Measurements from ENCODE around the gene CTBP1. TPM values are rescaled to one million over a fixed set of nuclear protein-coding genes. Genes with fewer than 3 reads are reported as not detected.
A peak's percentile ranks its signal among the peaks of the same experiment; 100 is the strongest.

CTBP1 gene
- total RNA-seq, 1 experiment from 2014 or later, result 136 TPM

DNA sequence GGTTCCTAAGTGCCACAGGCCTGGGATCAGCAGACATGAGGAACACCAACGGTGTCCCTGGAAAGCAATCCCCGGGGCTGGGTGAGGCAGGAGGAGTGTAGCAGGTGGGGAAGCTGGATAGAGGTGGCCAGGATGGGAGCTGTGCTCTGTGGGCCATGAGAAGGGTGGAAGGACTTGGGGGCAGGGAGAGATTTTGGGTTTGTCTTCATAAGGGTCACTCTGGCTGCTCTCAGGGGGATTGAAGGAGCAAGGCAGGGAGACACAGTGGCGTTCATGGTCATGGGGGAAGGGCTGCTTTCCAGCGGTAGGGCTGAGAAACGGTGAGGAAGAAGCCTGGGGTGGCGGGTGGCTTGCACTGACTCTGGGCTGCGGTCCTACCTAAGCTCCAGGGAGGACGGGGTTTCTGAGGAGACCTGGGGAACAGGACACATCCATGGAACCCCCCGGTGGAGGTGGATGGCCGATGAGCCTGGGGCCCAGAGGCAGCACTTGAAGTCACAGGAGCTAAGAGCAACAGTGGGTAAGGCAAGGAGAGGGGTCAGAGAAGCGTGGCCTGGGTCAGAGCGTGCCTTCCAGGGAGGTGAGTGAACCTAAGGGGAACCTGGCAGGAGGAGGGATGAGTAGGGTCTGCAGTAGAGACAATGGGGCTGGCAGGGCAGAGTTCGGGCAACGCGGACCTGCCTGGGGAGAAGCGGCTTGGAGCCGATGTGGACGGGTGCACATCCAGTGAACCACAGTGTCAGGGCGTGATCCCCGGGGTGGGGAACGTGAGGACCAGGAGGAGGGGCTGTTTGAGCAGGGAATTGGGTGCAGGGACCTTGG lies 12.4 kb upstream of the CTBP1 start:
- Histone ChIP-seq H2BK120ac (ENCODE audit: low read depth, low read length, poor library complexity, severe bottlenecking) (no peak overlapping the region), H3K9me3 (ENCODE audit: control insufficient read depth, low read depth, low read length) (no peaks in the 10 kb centered on the region), H3K27me3 (ENCODE audit: insufficient read depth, low read length) (no peaks in the 10 kb centered on the region), H3K79me1 (ENCODE audit: insufficient read depth, low read depth, low read length, poor library complexity, severe bottlenecking) (no peaks in the 10 kb centered on the region), H4K20me1 (ENCODE audit: control insufficient read depth, insufficient read depth, insufficient read length) (no peaks in the 10 kb centered on the region), H3K79me2 (ENCODE audit: insufficient read depth, low read length) (no peaks in the 10 kb centered on the region), H3K56ac (ENCODE audit: insufficient read length, low read depth, low read length) (no peak overlapping the region), H3T11ph (ENCODE audit: low read length) (no peak overlapping the region), H4K5ac (ENCODE audit: insufficient read length, low read depth, low read length) (no peak overlapping the region), H2BK20ac (ENCODE audit: low read depth, low read length, poor library complexity, severe bottlenecking) (no peak overlapping the region), H3K23me2 (ENCODE audit: insufficient read length, low read depth, low read length, poor library complexity, severe bottlenecking) (no peaks in the 10 kb centered on the region), H3K4me2 (ENCODE audit: insufficient read depth, insufficient read length, low read length) (no peak overlapping the region), H4K8ac (replicated peaks; ENCODE audit: insufficient read length, low read depth, low read length) (no peak overlapping the region), H3K23ac (ENCODE audit: insufficient read length, low read depth, low read length) (no peak overlapping the region), H2AFZ (ENCODE audit: low read length) (no peak overlapping the region), H3K4ac (ENCODE audit: low read depth, low read length) (no peak overlapping the region), H3K9ac (ENCODE audit: extremely low read depth, insufficient read length, low read length) (no peak overlapping the region), H4K91ac (ENCODE audit: insufficient read length, low read depth, low read length) (no peak overlapping the region), H3K4me1 (ENCODE audit: insufficient read depth, low read length) (no peaks in the 10 kb centered on the region), H3K27ac (ENCODE audit: insufficient read length, low read depth, low read length) (no peak overlapping the region), H2AK5ac (ENCODE audit: insufficient read length, low read length) (no peak overlapping the region), H2BK12ac (ENCODE audit: insufficient read length, low read depth, low read length) (no peak overlapping the region), H2BK15ac (ENCODE audit: low read depth, low read length) (no peak overlapping the region), H2BK5ac (ENCODE audit: insufficient read length, low read length) (no peak overlapping the region), H3K14ac (ENCODE audit: insufficient read depth, low read length) (no peak overlapping the region), H3K18ac (ENCODE audit: insufficient read length, low read depth, low read length) (no peak overlapping the region)
- H3K4me1 Mint-ChIP-seq, result 0 out of 4 replicates have a peak, but pooled peaks cover 0 to 4% of the 10 kb centered on the region in 2 experiments
- peaks cover 40 to 64% of the 10 kb centered on the region in 2 experiments for H3K9me3 Mint-ChIP-seq
- no CpG with 5 or more reads among the region's 21 CpGs for whole genome bisulfite sequencing (ENCODE audit: extremely low coverage, insufficient read length, low lambda C conversion rate)
- H3K27ac Mint-ChIP-seq, result peak overlapping the region in 1 of 3 experiments; percentile 28; a peak in 2 of 7 replicates
- TF ChIP-seq, protein P1, sequence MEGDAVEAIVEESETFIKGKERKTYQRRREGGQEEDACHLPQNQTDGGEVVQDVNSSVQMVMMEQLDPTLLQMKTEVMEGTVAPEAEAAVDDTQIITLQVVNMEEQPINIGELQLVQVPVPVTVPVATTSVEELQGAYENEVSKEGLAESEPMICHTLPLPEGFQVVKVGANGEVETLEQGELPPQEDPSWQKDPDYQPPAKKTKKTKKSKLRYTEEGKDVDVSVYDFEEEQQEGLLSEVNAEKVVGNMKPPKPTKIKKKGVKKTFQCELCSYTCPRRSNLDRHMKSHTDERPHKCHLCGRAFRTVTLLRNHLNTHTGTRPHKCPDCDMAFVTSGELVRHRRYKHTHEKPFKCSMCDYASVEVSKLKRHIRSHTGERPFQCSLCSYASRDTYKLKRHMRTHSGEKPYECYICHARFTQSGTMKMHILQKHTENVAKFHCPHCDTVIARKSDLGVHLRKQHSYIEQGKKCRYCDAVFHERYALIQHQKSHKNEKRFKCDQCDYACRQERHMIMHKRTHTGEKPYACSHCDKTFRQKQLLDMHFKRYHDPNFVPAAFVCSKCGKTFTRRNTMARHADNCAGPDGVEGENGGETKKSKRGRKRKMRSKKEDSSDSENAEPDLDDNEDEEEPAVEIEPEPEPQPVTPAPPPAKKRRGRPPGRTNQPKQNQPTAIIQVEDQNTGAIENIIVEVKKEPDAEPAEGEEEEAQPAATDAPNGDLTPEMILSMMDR (conservative IDR thresholded peaks at IDR 0.05), result no peak
- H3K27me3 Mint-ChIP-seq (ENCODE audit: low read depth), result peaks cover 39% of the 10 kb centered on the region
- H3K4me3 Mint-ChIP-seq, result no peak overlapping the region; a peak in 1 of 5 replicates
- DNase-seq, result no peak
- peaks cover 0 to 10% (median 4%) of the 10 kb centered on the region in 3 experiments; a peak in 5 of 7 replicates for H3K36me3 Mint-ChIP-seq (ENCODE audit: insufficient read depth in 1 of 3, low read depth in 3 of 3)

Measured in H9 (cell line).